HepG2 (cell line): Measurements from ENCODE around the gene ZFAND6. TPM values are rescaled to one million over a fixed set of nuclear protein-coding genes. Genes with fewer than 3 reads are reported as not detected.

Source experiments
- ATAC-seq: fragments of 200-7000 bp; cut with Tn5 transposase; 3 replicates; pipeline ENCODE4 v1.9.1; 2020; ENCODE audit warnings: mild to moderate bottlenecking, moderate library complexity
- BruUV-seq: library from RNA; stranded (reverse); fragments of 400-500 nt; replicated peaks from 2 replicates; lab custom pipeline; 2021; lab: Mats Ljungman, UMichigan
- CTCF ChIA-PET: fragments of 300-600 bp; formaldehyde crosslinking; extraction: SDS; loops from one replicate; lab custom pipeline; 2021; ENCODE audit warnings: low total read pairs, inconsistent platforms, low intra/inter-chr PET ratio; lab: Yijun Ruan, JAX
- POLR2A ChIA-PET: fragments of 350-600 bp; sonication (Branson Sonifier 250); formaldehyde crosslinking; loops from one replicate; lab custom pipeline; 2020; ENCODE audit warnings: antibody characterized with exemption, inconsistent platforms; lab: Yijun Ruan, JAX
- DNase-seq: peaks from one replicate; pipeline ENCODE4 v3.0.0-alpha.2; 2015; ENCODE audit warnings: low spot score
- FAIRE-seq: peaks from 3 replicates; lab custom pipeline; 2011; peaks lifted over from hg19 to GRCh38; lab: Jason Lieb, UNC
- H2AFZ ChIP-seq: one replicate; pipeline ENCODE4 v1.6.1; 2011; ENCODE audit warnings: low read length, inconsistent platforms
- H3K27ac ChIP-seq: fragments of 300-600 bp; 3 replicates; pipeline ENCODE4 v1.8.0; 2011; ENCODE audit warnings: mixed run types, mild to moderate bottlenecking, mixed read lengths, low read length, inconsistent platforms; ENCODE audit not compliant: insufficient read depth; ENCODE audit errors: extremely low read length
- H3K27me3 ChIP-seq, 2 experiments: fragments of 200-600 bp in 1 of 2; 2 replicates in 1 of 2; 3 replicates in 1 of 2; pipeline versions ENCODE4 v1.6.0 to v1.8.0; 2011; ENCODE audit warnings: low read length in 2 of 2, mild to moderate bottlenecking in 2 of 2, moderate library complexity in 2 of 2, inconsistent platforms in 1 of 2; ENCODE audit not compliant: insufficient read depth in 2 of 2, control insufficient read depth in 1 of 2
- H3K36me3 ChIP-seq, 2 experiments: fragments of 200-600 bp in 1 of 2; replicated peaks in 1 of 2; 2 replicates in 1 of 2; 3 replicates in 1 of 2; pipeline versions ENCODE4 v1.5.1 to v1.8.0; 2011; ENCODE audit warnings: low read length in 2 of 2, inconsistent platforms in 1 of 2; ENCODE audit not compliant: insufficient read depth in 2 of 2, control insufficient read depth in 1 of 2
- H3K4me1 ChIP-seq: 2 replicates; pipeline ENCODE4 v1.5.1; 2012; ENCODE audit warnings: low read length, inconsistent platforms; ENCODE audit not compliant: insufficient read depth
- H3K4me2 ChIP-seq: 2 replicates; pipeline ENCODE4 v1.6.0; 2011; ENCODE audit warnings: low read depth, low read length, inconsistent platforms
- H3K4me3 ChIP-seq, 3 experiments: fragments of 200-600 bp in 1 of 3; sonication (generic), shearing (Covaris generic) in 1 of 3; replicated peaks in 1 of 3; 2 replicates each; pipeline ENCODE4 v1.5.1; 2011 to 2016; ENCODE audit warnings: low read length in 3 of 3, inconsistent platforms in 2 of 3, low read depth in 2 of 3, mild to moderate bottlenecking in 2 of 3, control low read depth in 1 of 3, mixed read lengths in 1 of 3; ENCODE audit not compliant: insufficient read depth in 1 of 3
- H3K79me2 ChIP-seq: one replicate; pipeline ENCODE4 v1.6.1; 2011; ENCODE audit warnings: low read length, inconsistent platforms; ENCODE audit not compliant: insufficient read depth
- H3K9ac ChIP-seq: 2 replicates; pipeline ENCODE4 v1.6.0; 2011; ENCODE audit warnings: mild to moderate bottlenecking, low read depth, low read length, inconsistent platforms; ENCODE audit not compliant: insufficient read depth
- H3K9me3 ChIP-seq: 2 replicates; pipeline ENCODE4 v1.5.1; 2012; ENCODE audit warnings: mild to moderate bottlenecking, low read length
- H4K20me1 ChIP-seq: 2 replicates; pipeline ENCODE4 v1.6.0; 2011; ENCODE audit warnings: inconsistent platforms, mild to moderate bottlenecking, low read length, moderate library complexity; ENCODE audit not compliant: insufficient read depth
- ATF4 ChIP-seq, 2 experiments: fragments of 450-650 bp in 1 of 2; sonication (generic) in 1 of 2; formaldehyde crosslinking; IDR thresholded peaks; 2 replicates each; pipeline versions ENCODE4 v1.5.0 to v1.8.0; 2020 to 2022; ENCODE audit warnings: mild to moderate bottlenecking in 1 of 2, missing genetic modification reagents in 1 of 2
- BCL6 ChIP-seq: IDR thresholded peaks from 2 replicates; pipeline ENCODE4 v1.6.1; 2016; ENCODE audit warnings: missing genetic modification reagents, missing compliant biosample characterization
- CEBPG ChIP-seq: IDR thresholded peaks from 2 replicates; pipeline ENCODE4 v1.6.1; 2016
- DMAP1 ChIP-seq: IDR thresholded peaks from 2 replicates; pipeline ENCODE4 v1.6.1; 2016
- SKI ChIP-seq: fragments of 450-650 bp; IDR thresholded peaks from one replicate; pipeline ENCODE4 v1.6.1; 2018; ENCODE audit warnings: mild to moderate bottlenecking; ENCODE audit not compliant: partially characterized antibody
- SOX5 ChIP-seq: IDR thresholded peaks from 2 replicates; pipeline ENCODE4 v1.6.1; 2016; ENCODE audit warnings: borderline replicate concordance
- ZBTB33 ChIP-seq: sonication (generic); formaldehyde crosslinking; IDR thresholded peaks from 2 replicates; pipeline ENCODE4 v1.4.0; 2020; ENCODE audit warnings: missing genetic modification reagents
- ZNF143 ChIP-seq: sonication (generic); formaldehyde crosslinking; IDR thresholded peaks from 2 replicates; pipeline ENCODE4 v1.4.0; 2020; ENCODE audit warnings: missing genetic modification reagents
- ZNF331 ChIP-seq: sonication (generic); formaldehyde crosslinking; IDR thresholded peaks from 2 replicates; pipeline ENCODE4 v1.4.0; 2020; ENCODE audit warnings: missing genetic modification reagents
- ZNF761 ChIP-seq: sonication (generic); formaldehyde crosslinking; conservative IDR thresholded peaks from 2 replicates; pipeline ENCODE4 v1.4.0; 2020; ENCODE audit warnings: mild to moderate bottlenecking, missing genetic modification reagents
- WGBS: methylation state at CpG from one replicate; pipeline ENCODE4 v1.1.6; 2017; ENCODE audit warnings: low lambda C conversion rate; 5-methylcytosine and 5-hydroxymethylcytosine counted together
- in situ Hi-C: cut with HindIII; loops from 2 replicates; pipeline ENCODE4 v1.10.0; 2017; ENCODE audit warnings: low pct_unique_long_range_greater_than_20kb; ENCODE audit not compliant: extremely low pct_ligation_motif_present
- intact Hi-C: fragments of 100-400 bp; cut with micrococcal nuclease; formaldehyde crosslinking; loops from one replicate; pipeline ENCODE4 v1.10.0; 2022; ENCODE audit not compliant: unreplicated experiment
- polyA plus RNA-seq, 8 experiments: library from polyadenylated mRNA; depleted of rRNA in 3 of 8; stranded (reverse) in 7 of 8; unstranded in 1 of 8; fragments of >200 nt; fragmentation: Illumina TruSeq in 4 of 8; extraction: Trizol in 4 of 8; gene quantifications; 2 replicates each; pipeline versions ENCODE4 v1.2.1 to v1.2.3, GENCODE V29; 2011 to 2016; ENCODE audit warnings: low read depth in 4 of 8, missing spikeins in 1 of 8, mixed read lengths in 1 of 8; ENCODE audit not compliant: insufficient read depth in 1 of 8
- total RNA-seq, 5 experiments: library from RNA; depleted of rRNA; stranded (reverse); fragments of >200 nt; fragmentation: Illumina TruSeq; extraction: Trizol; gene quantifications; 2 replicates each; pipeline ENCODE4 v1.2.3, GENCODE V29; 2016; ENCODE audit warnings: low read depth in 1 of 5
- TF ChIP-seq, protein P1 (sequence below): sonication (generic); formaldehyde crosslinking; IDR thresholded peaks from 2 replicates; pipeline ENCODE4 v1.4.0; 2020; ENCODE audit warnings: missing genetic modification reagents, borderline replicate concordance

ZFAND6 gene
- total and polyA plus RNA-seq, 2 of the 13 experiments (the other 11 are each of a cell fraction or from before 2014, with no cell fraction given) = 84.2 to 115 TPM

DNA sequence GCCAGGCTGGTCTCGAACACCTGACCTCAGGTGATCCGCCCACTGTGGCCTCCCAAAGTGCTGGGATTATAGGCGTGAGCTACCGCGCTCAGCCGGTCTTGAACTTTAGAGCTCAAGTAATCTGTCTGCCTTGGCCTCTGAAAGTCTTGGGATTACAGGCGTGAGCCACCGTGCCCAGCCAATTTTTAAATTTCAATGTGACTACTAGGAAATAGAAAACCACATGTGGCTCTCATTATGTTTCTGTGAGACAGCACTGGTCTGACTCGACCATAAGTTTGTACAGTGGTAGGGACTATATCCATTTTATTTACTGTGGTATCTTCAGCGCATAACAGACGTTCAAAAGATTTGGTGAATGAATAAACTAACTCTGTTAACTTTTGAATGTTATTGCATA, 9.1 kb downstream of the ZFAND6 start:
- Histone ChIP-seq H3K4me1 (peaks cover 56% of the 10 kb centered on the region), H3K9me3 (no peaks in the 10 kb centered on the region), H2AFZ (no peak overlapping the region), H3K9ac (no peak overlapping the region), H3K27me3 (no peaks in the 10 kb centered on the region), H4K20me1 (peaks cover 35% of the 10 kb centered on the region), H3K27ac (no peak overlapping the region), H3K4me2 (no peak overlapping the region), H3K4me3 (no peak overlapping the region), H3K79me2 (peaks cover 96% of the 10 kb centered on the region), H3K36me3 (no peaks in the 10 kb centered on the region)
- no TSS peak for BruUV-seq
- in situ Hi-C loops = no loop called here
- FAIRE-seq (no peak), ATAC-seq (no peak), DNase-seq (no peak)
- ChIA-PET POLR2A (no interaction called here), CTCF (no interaction called here)
- WGBS = 86% methylated on average over 9 of the region's 11 CpGs
- 0 out of 2 replicates have a peak, but pooled peaks have one; percentile 23 for TF ChIP-seq ZBTB33 (CRISPR knock-in tag)
- no peak for TF ChIP-seq DMAP1 (CRISPR knock-in tag)
- intact Hi-C loops = no loop called here

GRCh38 chr15:80070840-80071239, 11.4 kb downstream of the ZFAND6 start:
- DNase-seq (peak; percentile 82), ATAC-seq (peak; percentile 69), FAIRE-seq (peak; percentile 62)
- no peaks in the 10 kb centered on the region for H3K9me3 ChIP-seq
- in situ Hi-C loops = loop anchor here (5.0 kb wide), 1 partner anchor 81 kb away; the partner anchor contains the start of gene FAH
- ChIA-PET POLR2A (interaction anchor here (1.0 kb wide), 1 partner anchor 102 kb away, joined by 3 read pairs; no protein-coding TSS in a partner anchor), CTCF (no interaction called here)
- no peak overlapping the region for H3K9ac ChIP-seq
- H3K79me2 ChIP-seq = peaks cover 97% of the 10 kb centered on the region
- peaks cover 33% of the 10 kb centered on the region for H4K20me1 ChIP-seq
- intact Hi-C loops = loop anchor here (5.0 kb wide), 2 partner anchors 81 to 101 kb away; partner anchors contain the start of gene FAH
- H3K4me1 ChIP-seq = peaks cover 68% of the 10 kb centered on the region
- no peaks in the 10 kb centered on the region for H3K36me3 ChIP-seq
- H3K27ac ChIP-seq = peak overlapping the region; percentile 43
- H2AFZ ChIP-seq = no peak overlapping the region
- no peaks in the 10 kb centered on the region for H3K27me3 ChIP-seq
- peak overlapping the region; percentile 82 for H3K4me2 ChIP-seq
- H3K4me3 ChIP-seq = peak overlapping the region in 2 of 3 experiments; percentile 68 to 76; a peak in 4 of 6 replicates
- no TSS peak for BruUV-seq
- TF ChIP-seq BCL6 (CRISPR knock-in tag) (0 out of 2 replicates have a peak, but pooled peaks have one; percentile 49), CEBPG (peak; percentile 51), SKI (peak; percentile 16), ZNF331 (CRISPR knock-in tag) (peak; percentile 29; the same call in 1 of the 2 replicates), ZNF761 (CRISPR knock-in tag) (no peak), ZNF143 (CRISPR knock-in tag) (peak; percentile 80), SOX5 (CRISPR knock-in tag) (0 out of 2 replicates have a peak, but pooled peaks have one; percentile 15), ATF4 (CRISPR knock-in tag; IDR thresholded peaks at IDR 0.05) (peak in 1 of 2 experiments; percentile 57; a peak in 1 of 4 replicates)
- TF ChIP-seq, protein P1, sequence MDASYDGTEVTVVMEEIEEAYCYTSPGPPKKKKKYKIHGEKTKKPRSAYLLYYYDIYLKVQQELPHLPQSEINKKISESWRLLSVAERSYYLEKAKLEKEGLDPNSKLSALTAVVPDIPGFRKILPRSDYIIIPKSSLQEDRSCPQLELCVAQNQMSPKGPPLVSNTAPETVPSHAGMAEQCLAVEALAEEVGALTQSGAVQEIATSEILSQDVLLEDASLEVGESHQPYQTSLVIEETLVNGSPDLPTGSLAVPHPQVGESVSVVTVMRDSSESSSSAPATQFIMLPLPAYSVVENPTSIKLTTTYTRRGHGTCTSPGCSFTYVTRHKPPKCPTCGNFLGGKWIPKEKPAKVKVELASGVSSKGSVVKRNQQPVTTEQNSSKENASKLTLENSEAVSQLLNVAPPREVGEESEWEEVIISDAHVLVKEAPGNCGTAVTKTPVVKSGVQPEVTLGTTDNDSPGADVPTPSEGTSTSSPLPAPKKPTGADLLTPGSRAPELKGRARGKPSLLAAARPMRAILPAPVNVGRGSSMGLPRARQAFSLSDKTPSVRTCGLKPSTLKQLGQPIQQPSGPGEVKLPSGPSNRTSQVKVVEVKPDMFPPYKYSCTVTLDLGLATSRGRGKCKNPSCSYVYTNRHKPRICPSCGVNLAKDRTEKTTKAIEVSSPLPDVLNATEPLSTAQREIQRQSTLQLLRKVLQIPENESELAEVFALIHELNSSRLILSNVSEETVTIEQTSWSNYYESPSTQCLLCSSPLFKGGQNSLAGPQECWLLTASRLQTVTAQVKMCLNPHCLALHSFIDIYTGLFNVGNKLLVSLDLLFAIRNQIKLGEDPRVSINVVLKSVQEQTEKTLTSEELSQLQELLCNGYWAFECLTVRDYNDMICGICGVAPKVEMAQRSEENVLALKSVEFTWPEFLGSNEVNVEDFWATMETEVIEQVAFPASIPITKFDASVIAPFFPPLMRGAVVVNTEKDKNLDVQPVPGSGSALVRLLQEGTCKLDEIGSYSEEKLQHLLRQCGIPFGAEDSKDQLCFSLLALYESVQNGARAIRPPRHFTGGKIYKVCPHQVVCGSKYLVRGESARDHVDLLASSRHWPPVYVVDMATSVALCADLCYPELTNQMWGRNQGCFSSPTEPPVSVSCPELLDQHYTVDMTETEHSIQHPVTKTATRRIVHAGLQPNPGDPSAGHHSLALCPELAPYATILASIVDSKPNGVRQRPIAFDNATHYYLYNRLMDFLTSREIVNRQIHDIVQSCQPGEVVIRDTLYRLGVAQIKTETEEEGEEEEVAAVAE (CRISPR knock-in tag) = 0 out of 2 replicates have a peak, but pooled peaks have one; percentile 23
